Right hindlimb (tissue), 1 donor: ENCODE results near the gene GRM5.
"Not testable (repeated sequence)": the region's sequence is repeated elsewhere in the genome, so short reads cannot be mapped to it uniquely, and the experiment has no call there.

Source experiments
- DNase-seq: peaks from one replicate; pipeline ENCODE4 v3.0.0-alpha.2; 2018

GRM5 gene

DNA sequence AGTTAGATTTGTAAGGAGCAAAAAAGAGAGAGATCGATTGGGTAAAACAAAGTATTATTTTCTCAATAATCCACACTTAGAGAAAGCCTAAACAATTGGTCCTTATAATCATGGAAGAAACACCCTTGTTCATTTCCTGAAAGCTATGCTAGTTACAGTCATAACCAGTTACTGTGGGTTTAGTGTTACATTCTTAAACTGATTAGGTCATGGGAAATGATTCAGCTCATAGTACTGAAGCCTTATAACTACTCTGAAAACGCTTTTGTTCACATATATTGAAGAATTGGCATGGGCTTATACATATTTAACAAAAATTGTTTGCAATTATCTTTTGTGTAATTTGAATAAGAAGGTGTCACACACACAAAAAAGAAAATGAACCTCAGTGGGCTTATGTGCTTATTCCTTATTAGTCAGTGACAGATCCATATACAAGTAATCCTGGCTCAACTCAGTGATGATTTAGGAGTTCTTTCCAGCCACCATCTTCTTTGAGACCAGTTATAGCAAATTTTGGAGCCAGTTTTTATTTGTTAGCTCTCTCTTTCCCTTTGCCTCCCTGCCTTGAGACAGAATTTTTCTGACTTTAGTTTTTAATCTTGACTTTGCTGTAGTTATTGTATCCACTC, 529.8 kb downstream of the GRM5 start:
- no peak for DNase-seq

DNA sequence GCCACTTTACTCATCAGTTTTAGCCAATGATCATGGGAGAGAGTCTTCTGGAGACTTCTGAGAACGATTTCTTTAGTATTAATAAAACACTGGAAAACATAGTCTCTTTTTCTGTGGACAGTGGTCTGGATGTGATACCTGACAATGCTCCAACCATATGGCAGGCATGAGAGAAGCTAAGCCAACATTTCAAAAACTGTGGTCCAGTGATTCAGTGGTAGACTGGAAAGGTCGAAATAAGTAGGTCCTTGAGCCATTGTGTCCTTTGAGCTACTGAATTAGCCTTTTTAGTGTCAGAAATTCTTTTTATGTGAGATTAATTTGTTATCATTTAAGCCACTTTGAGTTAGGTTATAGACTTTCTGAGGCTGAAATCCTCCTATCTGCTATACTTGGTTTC, 530.5 kb downstream of the GRM5 start:
- DNase-seq, result no peak

DNA sequence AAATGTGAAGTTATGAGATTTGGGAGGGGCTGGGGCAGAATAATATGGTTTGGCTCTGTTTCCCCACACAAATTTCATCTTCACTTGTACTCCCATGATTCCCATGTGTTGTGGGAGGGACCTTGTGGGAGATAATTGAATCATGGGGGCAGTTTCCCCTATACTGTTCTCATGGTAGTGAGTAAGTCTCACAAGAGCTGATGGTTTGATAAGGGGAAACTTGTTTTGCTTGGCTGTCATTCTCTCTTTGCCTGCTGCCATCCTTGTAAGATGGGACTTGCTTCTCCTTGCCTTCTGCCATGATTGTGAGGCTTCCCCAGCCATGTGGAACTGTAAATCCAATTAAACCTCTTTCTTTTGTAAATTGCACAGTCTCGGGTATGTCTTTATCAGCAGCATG, 531.1 kb downstream of the GRM5 start:
- DNase-seq, result not testable (repeated sequence)

DNA sequence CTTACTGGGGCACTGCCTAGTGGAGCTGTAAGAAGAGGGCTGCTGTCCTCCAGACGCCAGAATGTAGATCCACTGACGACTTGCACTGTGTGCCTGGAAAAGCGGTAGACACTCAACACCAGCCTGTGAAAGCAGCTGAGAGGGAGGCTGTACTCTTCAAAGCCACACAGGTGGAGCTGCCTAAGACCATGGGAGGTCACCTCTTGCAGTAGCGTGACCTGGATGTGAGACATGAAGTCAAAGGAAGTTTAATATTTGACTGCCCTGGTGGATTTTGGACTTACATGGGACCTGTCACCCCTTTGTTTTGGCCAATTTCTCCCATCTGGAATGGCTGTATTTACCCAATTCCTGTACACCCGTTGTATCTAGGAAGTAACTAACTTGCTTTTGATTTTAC, 531.6 kb downstream of the GRM5 start:
- DNase-seq, result no peak

DNA sequence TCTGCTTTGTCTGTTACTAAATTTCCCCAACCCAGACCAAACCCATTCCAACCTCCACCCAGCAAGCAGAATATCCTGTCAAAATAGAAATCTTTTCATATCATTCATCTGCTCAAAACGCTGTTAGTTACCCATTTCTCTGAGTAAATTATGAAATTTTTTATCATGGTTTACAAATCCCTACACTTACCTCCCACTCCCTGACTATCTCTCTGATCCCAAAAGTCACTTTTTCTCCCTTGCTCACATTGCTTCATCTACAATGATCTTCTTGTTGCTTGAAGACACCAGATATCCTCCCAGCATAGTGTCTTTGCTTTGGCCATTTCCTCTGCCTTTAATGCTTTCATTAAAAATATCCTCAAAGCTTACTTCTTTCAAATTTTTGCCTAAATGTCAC, 532.8 kb downstream of the GRM5 start:
- no peak for DNase-seq

DNA sequence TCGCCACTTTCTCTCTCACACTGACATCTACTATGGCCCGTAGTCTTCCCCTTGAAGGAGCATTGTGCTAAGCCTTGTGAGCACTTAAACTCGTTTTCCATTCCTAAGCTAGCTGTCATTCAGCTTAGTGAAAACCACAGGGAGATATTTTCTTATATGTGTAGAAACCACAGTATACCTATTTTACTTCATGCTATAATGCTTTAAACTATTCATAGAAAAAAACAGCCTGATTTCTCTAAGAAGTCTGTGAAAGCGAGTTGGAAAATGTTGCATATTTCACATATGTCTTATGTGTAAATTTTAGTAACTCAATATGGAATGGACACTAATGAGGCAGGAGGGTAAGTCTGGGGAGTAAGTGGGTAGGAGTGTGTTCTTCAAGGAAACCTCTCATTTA, 534.0 kb downstream of the GRM5 start:
- no peak for DNase-seq

DNA sequence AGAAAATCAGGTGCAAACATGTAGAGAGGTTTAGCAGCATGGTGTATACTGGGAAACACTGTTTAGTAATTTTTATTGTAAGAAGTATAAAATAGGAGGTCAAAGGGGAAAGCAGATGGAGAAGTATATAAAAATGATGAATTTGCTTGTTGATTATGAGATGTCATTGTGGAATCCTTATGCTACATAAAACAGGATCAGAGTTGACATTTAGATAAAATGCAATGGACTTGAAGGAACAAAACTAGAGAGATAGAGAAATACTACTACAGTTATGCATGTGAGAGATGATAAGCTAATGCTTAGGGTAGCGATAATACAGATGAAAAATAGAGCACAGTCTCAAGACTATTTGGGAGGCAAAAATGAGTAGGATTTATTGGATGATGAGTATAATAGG, 536.4 kb downstream of the GRM5 start:
- no peak for DNase-seq

DNA sequence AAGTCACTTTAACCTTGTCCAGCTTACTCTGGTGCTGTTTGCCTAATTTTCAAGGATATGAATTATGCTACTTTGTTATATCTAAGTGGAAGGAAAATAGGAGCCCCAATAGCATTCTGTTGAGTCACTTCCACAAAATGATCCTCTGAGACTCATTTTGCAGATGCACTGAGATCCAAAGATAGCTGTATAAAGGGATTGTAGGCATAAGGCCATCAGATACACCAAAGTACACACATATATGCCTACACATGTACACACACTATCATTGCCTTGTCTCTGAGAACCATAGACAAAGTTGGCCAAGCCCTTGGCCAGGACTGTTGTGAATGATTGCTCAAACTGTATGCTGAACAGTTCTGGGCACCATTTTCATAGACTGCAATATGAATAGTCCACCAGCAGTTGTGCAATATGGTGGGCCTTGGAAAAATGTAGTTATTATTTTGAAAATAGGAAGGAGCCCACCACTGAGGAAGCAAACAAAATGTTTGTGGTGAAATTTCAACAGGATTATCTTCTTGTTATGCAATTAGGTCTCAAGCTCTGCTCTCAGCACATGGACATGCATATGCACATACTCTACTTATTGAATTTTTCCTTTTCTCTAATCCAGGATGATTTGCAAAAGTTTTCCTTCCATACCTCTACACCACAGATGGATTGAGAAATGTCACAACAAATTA, 542.3 kb downstream of the GRM5 start:
- DNase-seq, result no peak

DNA sequence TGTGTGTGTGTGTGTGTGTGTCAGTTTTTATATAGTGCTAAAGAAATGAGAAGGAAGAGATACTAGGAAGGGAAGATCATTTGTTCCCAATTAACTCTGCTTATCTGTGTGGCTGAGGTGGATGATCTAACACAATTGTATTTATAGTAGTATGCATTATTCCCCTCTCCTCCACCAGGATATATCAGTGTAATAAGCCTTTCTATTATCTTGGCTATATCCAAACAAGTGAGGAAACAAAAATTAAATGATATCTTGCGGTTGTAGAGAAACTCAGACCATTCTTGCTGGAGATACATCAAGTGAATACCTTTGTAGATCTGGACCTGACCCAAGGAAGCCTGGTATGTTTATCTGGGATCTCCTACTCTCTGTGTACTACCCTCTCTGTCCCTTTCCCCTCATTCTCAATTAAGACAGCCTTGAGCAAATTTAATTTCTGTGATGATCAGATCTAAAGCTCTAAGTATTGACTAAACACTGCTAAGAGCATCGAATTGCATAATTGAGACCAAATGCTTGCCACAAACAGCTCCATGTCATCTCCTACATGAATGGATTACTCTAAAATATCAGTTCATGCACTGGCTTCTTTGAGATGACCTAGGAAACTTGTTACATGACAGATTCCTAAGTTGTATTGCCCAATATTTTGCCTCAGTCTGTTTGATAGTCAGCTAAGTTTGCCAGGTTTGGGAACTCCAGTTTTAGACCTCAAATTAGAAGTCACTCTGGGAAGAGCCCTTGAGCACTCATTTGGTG, 543.0 kb downstream of the GRM5 start:
- no peak for DNase-seq

DNA sequence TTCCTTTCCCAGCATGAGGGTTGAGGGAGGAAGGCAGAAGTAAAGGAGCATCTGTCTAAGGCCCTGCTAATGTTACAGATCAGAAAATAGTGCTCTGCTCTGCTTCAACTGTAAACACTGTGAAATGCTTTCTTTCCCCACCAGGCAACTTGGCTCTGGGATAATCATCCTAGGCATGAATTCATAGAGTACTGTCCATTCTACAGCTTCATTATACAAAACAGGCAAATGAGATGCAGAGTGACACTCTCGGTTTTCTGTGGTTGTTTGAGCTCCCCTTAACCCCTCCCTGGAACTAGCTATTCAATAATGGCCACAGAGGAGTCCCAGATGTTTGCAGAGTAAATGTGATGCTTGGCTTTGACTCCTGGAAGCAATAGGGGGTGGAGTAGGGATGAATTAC, 544.0 kb downstream of the GRM5 start:
- no peak for DNase-seq

DNA sequence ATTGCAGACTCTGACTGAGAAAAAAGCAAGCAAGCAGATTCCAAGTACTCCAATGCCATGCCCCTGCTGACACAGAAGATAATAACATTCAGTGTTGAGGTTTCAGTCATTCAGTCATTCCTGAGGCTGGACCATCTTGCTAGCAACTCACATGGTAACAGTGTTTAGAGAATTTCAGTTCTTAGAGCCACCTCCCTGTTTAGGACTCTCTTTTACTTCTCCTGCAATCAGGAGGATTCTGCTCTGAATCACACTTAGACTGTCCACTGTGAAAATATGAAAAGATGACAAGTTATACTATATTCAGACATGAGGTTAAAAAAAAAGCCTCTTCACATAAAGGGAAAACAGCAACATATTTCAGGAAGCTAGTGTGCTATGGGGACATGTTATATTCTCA, 544.4 kb downstream of the GRM5 start:
- DNase-seq, result no peak

DNA sequence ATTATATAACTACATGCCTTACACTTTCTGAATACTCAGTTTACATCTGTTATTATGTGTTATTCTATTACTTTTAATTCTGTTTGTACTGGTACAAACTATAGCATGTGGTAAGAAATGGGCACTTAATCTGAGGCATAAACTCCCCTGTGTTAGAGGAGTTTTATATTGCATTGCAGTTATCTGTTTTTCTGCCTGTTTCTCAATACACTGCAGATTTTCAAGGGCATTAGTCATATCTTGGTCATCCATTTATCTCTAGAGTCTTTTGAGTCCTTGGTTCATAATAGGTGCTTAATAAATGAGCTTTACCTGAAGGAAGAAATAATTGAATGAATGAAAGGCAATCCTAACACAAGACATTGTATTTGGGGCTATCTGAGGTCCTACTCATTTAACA, 545.4 kb downstream of the GRM5 start:
- DNase-seq, result no peak

DNA sequence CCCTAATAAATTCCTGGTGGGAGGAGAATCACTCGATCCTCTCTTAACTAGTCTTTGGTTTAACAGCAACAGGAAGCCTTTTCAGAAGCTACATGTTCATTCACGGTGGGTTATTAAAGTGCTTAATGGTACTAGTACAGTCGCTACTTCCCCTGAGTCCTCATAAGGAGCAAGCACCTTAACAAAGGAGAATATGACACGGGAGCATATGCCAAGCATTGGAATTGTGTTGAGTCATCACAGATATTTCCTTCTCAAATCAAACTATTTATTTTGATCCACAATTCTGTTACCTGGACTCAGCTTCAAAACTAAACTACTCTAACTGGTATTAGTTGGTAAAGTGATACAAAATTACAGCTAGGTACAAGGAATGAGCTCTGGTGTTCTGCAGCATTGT, 550.8 kb downstream of the GRM5 start:
- no peak for DNase-seq

DNA sequence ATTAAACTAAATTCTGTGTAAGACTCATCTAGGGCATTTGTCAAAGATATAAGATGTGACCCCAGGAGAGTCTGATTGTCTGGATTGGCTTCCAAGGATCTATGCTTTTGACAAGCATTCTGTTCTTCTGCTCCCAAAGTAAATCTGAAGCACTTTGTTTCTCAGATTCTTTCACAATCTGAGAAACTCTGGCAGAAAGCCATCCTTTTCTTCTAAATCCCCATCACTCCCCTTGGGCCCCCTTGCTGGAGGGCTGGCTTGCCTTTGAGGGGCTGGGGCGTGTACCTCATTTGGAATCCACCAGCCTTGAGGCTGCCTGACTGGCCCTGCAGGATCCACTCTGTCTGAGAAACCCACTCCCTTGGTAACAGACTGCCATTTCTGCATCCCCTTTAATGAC, 554.8 kb downstream of the GRM5 start:
- DNase-seq, result no peak

DNA sequence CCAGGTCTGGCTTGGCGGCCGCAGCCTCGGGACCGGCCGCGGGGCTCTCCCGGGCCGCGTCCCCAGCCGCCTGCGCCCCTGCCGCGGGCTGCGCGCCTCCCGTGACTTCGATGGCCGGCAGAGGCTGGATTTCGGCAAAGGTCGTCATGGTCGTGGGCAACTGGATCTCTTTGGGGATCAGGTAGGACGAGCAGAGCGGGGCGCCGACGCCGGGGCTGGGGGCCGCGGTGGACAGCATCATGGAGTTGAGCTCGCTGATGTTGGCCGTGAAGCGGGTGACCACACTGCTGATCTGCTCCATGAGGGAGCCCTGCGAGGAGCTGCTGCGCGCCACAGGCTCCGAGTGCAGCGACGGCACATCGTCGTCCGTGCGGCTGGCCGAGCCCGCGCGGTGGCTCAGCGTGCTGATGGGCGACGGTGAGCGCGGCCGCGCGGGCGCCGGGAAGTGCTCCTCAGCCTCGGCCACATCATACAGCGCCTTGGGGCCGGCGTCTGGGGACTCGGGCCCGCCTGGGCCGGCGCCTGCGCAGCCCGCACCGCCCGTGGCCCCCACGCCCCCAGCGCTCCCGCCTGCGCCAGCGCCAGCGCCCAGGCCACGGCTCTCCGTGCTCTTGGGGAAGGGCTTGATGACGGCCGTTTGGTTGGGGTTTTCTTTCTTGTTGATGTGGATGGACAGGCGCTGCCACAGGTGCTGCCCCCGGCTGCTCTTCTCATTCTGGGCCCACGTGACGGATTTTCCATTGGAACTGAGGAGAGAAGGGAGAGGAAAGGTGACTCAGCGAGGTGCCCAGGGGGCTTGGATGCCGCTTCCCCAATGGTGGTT, 556.8 kb downstream of the GRM5 start:
- peak; percentile 49 for DNase-seq

DNA sequence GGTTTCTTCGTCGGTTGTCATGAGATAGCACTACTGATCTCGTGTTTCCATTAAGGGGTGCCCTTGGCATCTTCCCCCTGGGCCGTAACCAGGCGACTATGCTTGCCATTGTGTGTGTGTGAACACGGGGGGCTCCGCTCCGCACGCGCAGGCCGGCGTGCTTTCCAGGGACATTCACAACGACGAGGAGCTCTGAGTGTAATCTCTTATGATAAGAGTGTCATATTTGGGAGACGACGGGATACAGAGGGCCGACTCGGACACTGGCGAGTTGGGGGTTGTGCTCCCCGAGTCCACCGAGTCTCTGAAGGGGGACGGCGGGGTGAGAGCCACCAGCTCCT, 557.4 kb downstream of the GRM5 start:
- peak; percentile 22 for DNase-seq

DNA sequence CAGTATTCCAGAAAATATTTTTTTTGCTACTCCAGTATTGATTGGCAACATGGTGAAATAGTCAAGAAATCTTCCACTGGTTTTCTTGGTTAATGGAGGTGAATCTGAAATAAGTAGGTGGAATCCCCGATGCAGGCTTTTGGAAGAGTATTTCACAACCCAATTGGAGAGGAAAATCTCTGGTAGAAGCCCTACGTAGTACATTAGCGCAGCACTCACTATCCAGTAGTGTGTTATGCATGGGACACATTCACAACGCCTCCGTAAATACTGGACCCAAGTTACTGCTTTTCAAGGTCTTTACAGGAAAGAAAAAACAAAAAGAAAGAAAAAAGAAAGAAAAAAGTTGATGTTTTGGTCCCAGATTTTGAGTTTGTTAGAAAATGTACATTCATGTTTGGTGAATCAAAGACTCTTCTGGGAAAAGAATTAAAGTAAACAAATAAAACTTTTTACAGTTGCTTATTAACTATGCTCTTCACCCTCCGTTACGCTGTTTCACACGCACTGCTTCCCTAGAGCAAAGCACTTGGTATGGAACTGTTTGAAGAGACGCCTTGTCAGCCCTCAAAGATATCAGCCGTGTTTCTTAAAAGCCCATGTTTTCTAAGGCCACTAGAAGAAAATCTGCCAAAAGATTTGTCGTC, 557.9 kb downstream of the GRM5 start:
- DNase-seq, result no peak

DNA sequence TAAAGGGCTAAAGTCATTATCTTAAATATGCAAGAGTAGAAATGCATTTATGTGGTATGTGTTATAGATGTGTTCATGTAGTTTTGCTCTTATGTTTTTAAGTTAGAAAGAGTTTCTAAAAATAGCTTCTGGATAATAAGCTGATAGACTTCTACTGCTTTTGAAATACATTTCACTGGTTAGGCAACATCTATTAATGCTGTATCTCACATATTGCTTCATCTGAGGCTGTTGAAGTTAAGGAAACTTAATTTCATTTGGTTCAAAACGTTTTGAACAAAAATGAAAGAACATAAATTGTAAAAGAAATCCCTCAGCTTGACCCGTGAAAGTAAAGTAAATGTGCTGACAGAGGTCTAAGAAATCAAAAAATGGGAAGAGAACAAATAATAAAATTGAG, 564.2 kb downstream of the GRM5 start:
- no peak for DNase-seq

DNA sequence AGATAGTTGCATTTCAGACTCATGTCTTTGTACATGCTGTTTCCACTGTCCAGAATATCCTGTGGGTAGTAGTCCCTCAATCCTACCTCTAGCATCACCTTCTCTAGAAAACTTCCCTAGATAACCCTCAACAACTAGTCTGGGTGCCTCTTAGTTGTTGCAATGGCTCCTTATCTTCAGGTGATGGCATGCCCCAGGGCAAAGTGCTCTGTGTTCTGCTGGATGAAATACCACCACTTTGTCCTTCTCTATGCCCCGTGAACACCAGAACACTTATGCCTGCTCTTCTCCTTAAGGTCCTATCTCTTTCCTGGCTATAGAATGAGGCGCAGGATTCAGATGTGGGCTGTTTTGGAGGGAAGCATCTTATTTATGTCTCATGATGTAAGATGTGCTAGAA, 569.9 kb downstream of the GRM5 start:
- no peak for DNase-seq

DNA sequence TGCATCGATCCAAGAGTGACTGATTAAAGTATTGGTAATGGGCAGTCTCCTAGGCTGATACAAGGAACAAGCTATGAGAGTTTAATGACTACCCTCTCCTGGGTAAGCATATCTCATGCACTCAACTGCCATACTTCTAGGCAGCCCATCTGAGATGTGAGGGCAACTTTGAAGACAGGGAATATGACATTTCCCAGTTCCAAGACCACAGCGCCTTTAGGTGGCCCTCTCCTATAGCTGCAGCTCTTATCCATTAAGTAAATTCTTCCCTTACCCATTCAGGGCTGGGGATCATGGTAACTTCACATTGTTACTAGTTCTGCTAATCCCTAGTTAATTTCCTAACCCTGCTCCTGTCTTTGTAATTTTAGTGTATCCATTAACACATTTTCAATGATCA, 570.9 kb downstream of the GRM5 start:
- no peak for DNase-seq

DNA sequence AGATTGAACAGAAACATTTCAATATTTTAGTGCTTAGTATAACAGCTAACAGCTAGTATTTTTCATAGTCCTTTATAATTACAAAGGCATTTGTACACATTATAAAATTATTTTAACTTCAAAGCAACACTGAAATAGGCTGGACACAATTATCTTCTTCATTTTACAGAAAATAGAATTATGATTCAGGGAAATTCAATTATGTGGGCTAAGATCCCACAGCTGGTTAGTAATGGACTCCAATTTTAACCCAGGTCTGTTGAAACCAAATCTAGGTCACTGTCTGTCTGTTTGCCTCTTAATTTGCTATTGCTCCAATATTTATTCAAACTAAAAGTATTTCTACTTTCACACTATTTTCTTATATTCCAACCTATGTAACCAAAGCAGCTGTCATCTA, 574.1 kb downstream of the GRM5 start:
- DNase-seq, result no peak

DNA sequence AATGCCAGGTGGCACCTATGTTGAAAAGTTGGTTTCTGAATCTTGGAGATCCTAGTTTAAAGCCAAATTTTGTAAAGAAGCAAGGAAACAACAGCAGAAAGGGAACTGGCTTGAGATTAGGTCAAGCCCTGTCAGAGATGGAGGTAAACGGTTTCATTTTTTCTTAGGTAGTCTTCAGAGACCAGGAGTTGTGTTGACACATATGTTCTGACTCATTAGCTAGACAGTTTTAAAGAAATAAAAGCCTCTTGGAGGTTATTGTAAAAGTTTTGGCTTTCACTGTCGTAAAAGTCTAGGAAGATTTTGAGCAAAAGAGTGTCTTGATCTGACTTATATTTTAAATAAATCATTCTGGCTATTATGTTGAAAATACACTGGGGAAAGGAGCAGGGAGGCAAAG, 576.8 kb downstream of the GRM5 start:
- no peak for DNase-seq

DNA sequence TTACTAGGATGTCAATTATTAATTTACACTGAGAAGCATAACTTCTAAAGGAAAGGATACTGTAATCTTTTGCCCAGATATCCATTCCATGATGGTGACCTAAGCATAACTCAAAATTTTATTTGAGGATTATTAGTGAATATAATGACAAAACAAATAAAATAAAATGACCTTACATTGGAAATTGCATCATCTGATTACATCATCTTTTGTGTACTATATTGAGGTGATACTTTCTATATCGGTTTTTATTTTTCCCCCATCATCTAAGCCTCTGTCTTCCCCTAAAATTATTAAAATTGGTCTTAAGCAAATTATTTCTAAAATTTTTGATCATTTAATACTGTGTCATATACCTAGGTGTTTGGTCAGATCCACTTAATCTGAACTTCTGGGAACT, 578.1 kb downstream of the GRM5 start:
- DNase-seq, result no peak
